NCI-H2029 (cell line): ENCODE data around the gene SEPTIN12.
"Not testable (repeated sequence)": the region's sequence is repeated elsewhere in the genome, so short reads cannot be mapped to it uniquely, and the experiment has no call there.

Source experiments
- DNase-seq: peaks from one replicate; lab custom pipeline; 2025; lab: John Stamatoyannopoulos, UW

SEPTIN12 gene

GRCh38 chr16:4752351-4753100 lies 35.6 kb downstream of the SEPTIN12 start:
- DNase-seq = no peak

- DNase-seq = no peak
Measured at GRCh38 chr16:4750896-4751295, 37.2 kb downstream of the SEPTIN12 start.

GRCh38 chr16:4749700-4750257 lies 38.4 kb downstream of the SEPTIN12 start:
- DNase-seq = no peak

GRCh38 chr16:4748682-4749411 lies 39.3 kb downstream of the SEPTIN12 start:
- DNase-seq = no peak

GRCh38 chr16:4747906-4748681 lies 40.1 kb downstream of the SEPTIN12 start:
- no peak for DNase-seq

- DNase-seq = no peak
Measured at GRCh38 chr16:4746991-4747574, 41.1 kb downstream of the SEPTIN12 start.

GRCh38 chr16:4746215-4746614 lies 41.9 kb downstream of the SEPTIN12 start:
- no peak for DNase-seq

- no peak for DNase-seq
Measured at GRCh38 chr16:4745274-4745569, 42.9 kb downstream of the SEPTIN12 start.

GRCh38 chr16:4744555-4745273 lies 43.4 kb downstream of the SEPTIN12 start:
- no peak for DNase-seq

GRCh38 chr16:4743226-4743878 lies 44.8 kb downstream of the SEPTIN12 start:
- no peak for DNase-seq

- DNase-seq = not testable (repeated sequence)
Measured at GRCh38 chr16:4738370-4738769, 49.8 kb downstream of the SEPTIN12 start.

GRCh38 chr16:4737545-4737944 lies 50.6 kb downstream of the SEPTIN12 start:
- no peak for DNase-seq

- no peak for DNase-seq
Measured at GRCh38 chr16:4736546-4736945, 51.6 kb downstream of the SEPTIN12 start.

GRCh38 chr16:4734730-4735535 lies 53.2 kb downstream of the SEPTIN12 start:
- DNase-seq = peak; percentile 64

- peak; percentile 91 for DNase-seq
Measured at GRCh38 chr16:4734063-4734729, 53.9 kb downstream of the SEPTIN12 start, which contains the start of the genes ANKS3 and DNAAF8. Gene ANKS3 (minus strand): TSS chr16:4734271. CDS start chr16:4730149, 4,122 bp downstream. Gene DNAAF8 (plus strand): TSS chr16:4734537. CDS start chr16:4736515, 1,978 bp downstream.

GRCh38 chr16:4733747-4734062 lies 54.4 kb downstream of the SEPTIN12 start:
- no peak for DNase-seq

- DNase-seq = no peak
Measured at GRCh38 chr16:4733211-4733742, 54.9 kb downstream of the SEPTIN12 start.

GRCh38 chr16:4729876-4730275 lies 58.3 kb downstream of the SEPTIN12 start:
- DNase-seq = no peak

- DNase-seq = no peak
Measured at GRCh38 chr16:4728676-4729075, 59.5 kb downstream of the SEPTIN12 start.
